AG09309 (cell line): ENCODE data around the gene DDX54.

Experiments used
- DNase-seq: peaks from one replicate; pipeline ENCODE4 v3.0.0-alpha.2; 2010; ENCODE audit warnings: low read depth
- H3K4me3 ChIP-seq: 2 replicates; pipeline ENCODE4 v1.5.1; 2011; ENCODE audit warnings: mild to moderate bottlenecking, low read depth, low read length, moderate library complexity; ENCODE audit not compliant: control insufficient read depth
- CTCF ChIP-seq: IDR thresholded peaks from 2 replicates; pipeline ENCODE4 v1.5.1; 2011; ENCODE audit warnings: mild to moderate bottlenecking, low read depth, low read length, inconsistent platforms; ENCODE audit not compliant: insufficient read depth, control insufficient read depth; ENCODE audit errors: missing control alignments

The DDX54 gene

GRCh38 chr12:113189361-113189760, 4.1 kb upstream of the DDX54 start:
- H3K4me3 ChIP-seq: no peak overlapping the region
- no peak for DNase-seq
- no peak for TF ChIP-seq CTCF

GRCh38 chr12:113186666-113187325, 1.5 kb upstream of the DDX54 start:
- DNase-seq: no peak
- H3K4me3 ChIP-seq: peak overlapping the region; percentile 83
- no peak for TF ChIP-seq CTCF

- no peak for TF ChIP-seq CTCF
- DNase-seq: no peak
- peak overlapping the region; percentile 83 for H3K4me3 ChIP-seq
These were observed 721 bp upstream of the DDX54 start for GRCh38 chr12:113186033-113186365.

- no peak for TF ChIP-seq CTCF
- peak; percentile 66 for DNase-seq
These were observed 438 bp downstream of the DDX54 start for GRCh38 chr12:113184900-113185179.

GRCh38 chr12:113184098-113184899, 979 bp downstream of the DDX54 start:
- DNase-seq: no peak
- TF ChIP-seq CTCF: no peak
- H3K4me3 ChIP-seq: peak overlapping the region; percentile 83

More at GRCh38 chr12:113184900-113185179, 438 bp downstream of the DDX54 start:
- H3K4me3 ChIP-seq: peak overlapping the region; percentile 83

- TF ChIP-seq CTCF: no peak
- H3K4me3 ChIP-seq: no peak overlapping the region
- no peak for DNase-seq
These were observed 2.2 kb downstream of the DDX54 start for GRCh38 chr12:113183030-113183589.
